GM12878 (cell line): ENCODE results near the gene GPR146. TPM values are rescaled to one million over a fixed set of nuclear protein-coding genes. Genes with fewer than 3 reads are reported as not detected.

Experiments
- ATAC-seq: fragments of 200-7000 bp; cut with Tn5 transposase; 3 replicates; pipeline ENCODE4 v1.9.1; 2020; ENCODE audit warnings: mild to moderate bottlenecking, moderate library complexity
- BruUV-seq: library from RNA; stranded (reverse); fragments of 400-500 nt; replicated peaks from 2 replicates; lab custom pipeline; 2021; lab: Mats Ljungman, UMichigan
- CTCF ChIA-PET: fragments of 300-600 bp; sonication (Branson Sonifier 250); formaldehyde crosslinking; extraction: SDS; loops from one replicate; lab custom pipeline; 2021; ENCODE audit warnings: inconsistent platforms; lab: Yijun Ruan, JAX
- POLR2A ChIA-PET: fragments of 350-600 bp; formaldehyde crosslinking; extraction: SDS; loops from one replicate; lab custom pipeline; 2021; ENCODE audit warnings: inconsistent platforms; lab: Charles Lee
- RAD21 ChIA-PET: fragments of 300-600 bp; sonication (Branson Sonifier 250); formaldehyde crosslinking; loops from one replicate; lab custom pipeline; 2023; ENCODE audit warnings: antibody characterized with exemption; ENCODE audit not compliant: unreplicated experiment; lab: Charles Lee
- SMC1A ChIA-PET: fragments of 300-600 bp; sonication (Branson Sonifier 250); formaldehyde crosslinking; loops from one replicate; lab custom pipeline; 2023; ENCODE audit not compliant: unreplicated experiment, uncharacterized antibody; lab: Charles Lee
- DNase-seq: peaks from one replicate; pipeline ENCODE4 v3.0.0-alpha.2; 2011; ENCODE audit warnings: low read depth, low spot score
- FAIRE-seq: peaks from 3 replicates; lab custom pipeline; 2011; peaks lifted over from hg19 to GRCh38; lab: Jason Lieb, UNC
- H2AFZ ChIP-seq: 2 replicates; pipeline ENCODE4 v1.6.0; 2011; ENCODE audit warnings: low read depth, low read length, control low read depth; ENCODE audit not compliant: control insufficient read depth
- H3K27ac ChIP-seq: 2 replicates; pipeline ENCODE4 v1.5.1; 2011; ENCODE audit warnings: control low read depth; ENCODE audit not compliant: control insufficient read depth, insufficient read depth
- H3K27me3 ChIP-seq, 2 experiments: replicated peaks in 1 of 2; 2 replicates each; pipeline versions ENCODE4 v1.6.0 to v1.6.1; 2011; ENCODE audit warnings: low read length in 1 of 2; ENCODE audit not compliant: control insufficient read depth in 2 of 2, insufficient read depth in 2 of 2
- H3K36me3 ChIP-seq, 2 experiments: 2 replicates each; pipeline ENCODE4 v1.5.1; 2011; ENCODE audit warnings: low read length in 1 of 2; ENCODE audit not compliant: control insufficient read depth in 2 of 2, insufficient read depth in 2 of 2
- H3K4me1 ChIP-seq: 2 replicates; pipeline ENCODE4 v1.6.1; 2011; ENCODE audit warnings: mild to moderate bottlenecking, low read length, moderate library complexity, mixed read lengths; ENCODE audit not compliant: control insufficient read depth, insufficient read depth
- H3K4me2 ChIP-seq: 2 replicates; pipeline ENCODE4 v1.6.0; 2011; ENCODE audit warnings: control low read depth; ENCODE audit not compliant: control insufficient read depth, insufficient read depth
- H3K4me3 ChIP-seq: fragments of 200-600 bp; sonication (generic); 2 replicates; pipeline ENCODE4 v1.5.1; 2016
- H3K79me2 ChIP-seq: 2 replicates; pipeline ENCODE4 v1.6.0; 2011; ENCODE audit warnings: low read length; ENCODE audit not compliant: control insufficient read depth, insufficient read depth
- H3K9ac ChIP-seq: 2 replicates; pipeline ENCODE4 v1.8.0; 2011; ENCODE audit warnings: low read length, control low read depth, mixed read lengths; ENCODE audit not compliant: control insufficient read depth, insufficient read depth
- H3K9me3 ChIP-seq: replicated peaks from 3 replicates; pipeline ENCODE4 v1.5.1; 2011; ENCODE audit warnings: mild to moderate bottlenecking, low read length; ENCODE audit not compliant: control insufficient read depth, insufficient read depth
- H4K20me1 ChIP-seq: 2 replicates; pipeline ENCODE4 v1.6.0; 2011; ENCODE audit not compliant: control insufficient read depth, insufficient read depth
- BCL11A ChIP-seq: IDR thresholded peaks from 2 replicates; pipeline ENCODE4 v1.6.1; 2011; ENCODE audit warnings: low read depth, low read length
- BHLHE40 ChIP-seq, 2 experiments: fragments of 450-650 bp in 1 of 2; IDR thresholded peaks; 2 replicates each; pipeline ENCODE4 v1.6.1; 2011 to 2017; ENCODE audit warnings: low read depth in 2 of 2, borderline replicate concordance in 1 of 2, improper control_type of control experiment in 1 of 2, low read length in 1 of 2, mild to moderate bottlenecking in 1 of 2
- HDAC2 ChIP-seq: fragments of 200-600 bp; sonication (generic); IDR thresholded peaks from 2 replicates; pipeline ENCODE4 v1.6.1; 2017
- NR2F1 ChIP-seq: fragments of 450-650 bp; conservative IDR thresholded peaks from 2 replicates; pipeline ENCODE4 v1.6.1; 2017; ENCODE audit warnings: mild to moderate bottlenecking
- STAT1 ChIP-seq: fragments of 450-650 bp; conservative IDR thresholded peaks from 2 replicates; pipeline ENCODE4 v1.6.1; 2014; ENCODE audit warnings: antibody characterized with exemption, mild to moderate bottlenecking
- ZNF207 ChIP-seq: fragments of 450-650 bp; IDR thresholded peaks from 2 replicates; pipeline ENCODE4 v1.6.1; 2014; ENCODE audit warnings: antibody characterized with exemption, mild to moderate bottlenecking, borderline replicate concordance
- ZNF687 ChIP-seq: fragments of 450-650 bp; IDR thresholded peaks from 2 replicates; pipeline ENCODE4 v1.6.1; 2017; ENCODE audit warnings: mild to moderate bottlenecking, moderate library complexity
- WGBS: methylation state at CpG from one replicate; pipeline ENCODE4 v1.1.6; 2016; ENCODE audit warnings: low lambda C conversion rate; ENCODE audit not compliant: insufficient replicate concordance, insufficient coverage; ENCODE audit errors: missing lambda C conversion rate; 5-methylcytosine and 5-hydroxymethylcytosine counted together
- in situ Hi-C: fragments of 300-500 bp; cut with MboI; formaldehyde crosslinking; loops from 9 replicates; pipeline ENCODE4 v1.14.3; 2018; ENCODE audit warnings: mixed read lengths
- intact Hi-C: fragments of 100-400 bp; cut with micrococcal nuclease; formaldehyde crosslinking; loops from one replicate; pipeline ENCODE4 v1.14.2; 2022; ENCODE audit not compliant: unreplicated experiment
- polyA plus RNA-seq, 11 experiments: library from polyadenylated mRNA; depleted of rRNA in 4 of 11; unstranded in 6 of 11; stranded (reverse) in 5 of 11; fragments of >200 nt; fragmentation: Nextera tagmentation in 4 of 11; fragmentation: Illumina TruSeq in 1 of 11; extraction: Ambion mirVana in 4 of 11; extraction: Trizol in 1 of 11; gene quantifications; 1 replicate in 1 of 11; 2 replicates in 10 of 11; pipeline versions ENCODE4 v1.2.1 to v1.2.3, GENCODE V29; 2011 to 2016; ENCODE audit warnings: inconsistent platforms in 2 of 11, missing spikeins in 2 of 11, low read depth in 1 of 11
- total RNA-seq, 4 experiments: library from RNA; depleted of rRNA in 3 of 4; stranded (reverse); fragments of >200 nt in 3 of 4; fragmentation: Illumina TruSeq in 1 of 4; extraction: Trizol in 1 of 4; gene quantifications; 2 replicates each; pipeline versions ENCODE4 v1.2.1 to v1.2.3, GENCODE V29; 2013 to 2021

GPR146 gene
- total and polyA plus RNA-seq, 10 of the 15 experiments (the other 5 are each of a cell fraction or from before 2014, with no cell fraction given): 0.19 to 12.0 (median 0.54) TPM; not detected in 2

GRCh38 chr7:1095621-1096155 lies 51.3 kb downstream of the GPR146 start:
- BruUV-seq: no TSS peak
- Histone ChIP-seq H3K27ac (no peak overlapping the region), H3K27me3 (no peaks in the 10 kb centered on the region), H3K4me2 (no peak overlapping the region), H3K36me3 (peaks cover under 1 to 8% of the 10 kb centered on the region in 2 experiments; a peak in 2 of 4 replicates), H3K79me2 (peaks cover 1% of the 10 kb centered on the region; the same call in 1 of the 2 replicates), H3K4me1 (peaks cover 5% of the 10 kb centered on the region), H3K4me3 (no peak overlapping the region), H4K20me1 (no peaks in the 10 kb centered on the region), H3K9ac (no peak overlapping the region), H2AFZ (no peak overlapping the region), H3K9me3 (no peaks in the 10 kb centered on the region; the same call in 1 of the 3 replicates)
- ChIA-PET SMC1A (interaction anchor here (0.9 to 1.6 kb wide), 2 partner anchors 7 to 10 kb away, joined by 3 to 7 read pairs; no protein-coding TSS in a partner anchor), CTCF (interaction anchor here (0.6 to 4.3 kb wide), 4 partner anchors 9 to 102 kb away, joined by 3 to 20 read pairs (median 10); partner anchors contain the start of gene GPER1), RAD21 (interaction anchor here (1.2 to 1.5 kb wide), 5 partner anchors 8 to 56 kb away, joined by 3 to 15 read pairs (median 3); no protein-coding TSS in a partner anchor), POLR2A (interaction anchor here (0.6 to 1.8 kb wide), 4 partner anchors 9 to 75 kb away, joined by 3 to 9 read pairs (median 4); no protein-coding TSS in a partner anchor)
- WGBS: 89% methylated on average over 23 of the region's 23 CpGs
- DNase-seq: no peak
- TF ChIP-seq STAT1 (no peak), HDAC2 (no peak)
- ATAC-seq: no peak
- no peak for FAIRE-seq
- intact Hi-C loops: no loop called here
- in situ Hi-C loops: no loop called here

GRCh38 chr7:1096156-1097119 lies 52.1 kb downstream of the GPR146 start:
- Histone ChIP-seq H3K9ac (no peak overlapping the region), H3K9me3 (no peaks in the 10 kb centered on the region; the same call in 1 of the 3 replicates), H3K4me3 (no peak overlapping the region), H3K27me3 (no peaks in the 10 kb centered on the region)
- no peak for DNase-seq
- no peak for TF ChIP-seq BCL11A
- peak; percentile 54 for TF ChIP-seq NR2F1
- peak; percentile 28; the same call in 1 of the 2 replicates for TF ChIP-seq ZNF687
- TF ChIP-seq ZNF207: no peak
- TF ChIP-seq BHLHE40 (IDR thresholded peaks at IDR 0.05; ENCODE audit: borderline replicate concordance in 1 of 2, low read depth in 2 of 2, low read length in 1 of 2): peak; percentile 77 to 90
- TF ChIP-seq, all 136 proteins: peak for 3
- FAIRE-seq (no peak), ATAC-seq (no peak)
- Histone ChIP-seq H3K36me3 (peaks cover 2 to 8% of the 10 kb centered on the region in 2 experiments; a peak in 2 of 4 replicates), H2AFZ (no peak overlapping the region), H3K79me2 (peaks cover 1% of the 10 kb centered on the region; the same call in 1 of the 2 replicates), H4K20me1 (no peaks in the 10 kb centered on the region), H3K27ac (no peak overlapping the region), H3K4me1 (peaks cover 5% of the 10 kb centered on the region), H3K4me2 (no peak overlapping the region)
- in situ Hi-C loops (no loop called here), intact Hi-C loops (no loop called here)
- no TSS peak for BruUV-seq
- ChIA-PET CTCF (interaction anchor here (0.5 to 4.3 kb wide), 4 partner anchors 9 to 336 kb away, joined by 3 to 20 read pairs (median 10); partner anchors contain the start of gene GPER1), POLR2A (interaction anchor here (0.9 to 1.8 kb wide), 5 partner anchors 8 to 72 kb away, joined by 3 to 9 read pairs (median 4); no protein-coding TSS in a partner anchor), SMC1A (no interaction called here), RAD21 (interaction anchor here (1.0 to 1.5 kb wide), 3 partner anchors 10 to 55 kb away, joined by 3 to 6 read pairs (median 3); no protein-coding TSS in a partner anchor)
- 92% methylated on average over 44 of the region's 44 CpGs for WGBS
